ENCODE measurements around the gene WFIKKN1.

DNA sequence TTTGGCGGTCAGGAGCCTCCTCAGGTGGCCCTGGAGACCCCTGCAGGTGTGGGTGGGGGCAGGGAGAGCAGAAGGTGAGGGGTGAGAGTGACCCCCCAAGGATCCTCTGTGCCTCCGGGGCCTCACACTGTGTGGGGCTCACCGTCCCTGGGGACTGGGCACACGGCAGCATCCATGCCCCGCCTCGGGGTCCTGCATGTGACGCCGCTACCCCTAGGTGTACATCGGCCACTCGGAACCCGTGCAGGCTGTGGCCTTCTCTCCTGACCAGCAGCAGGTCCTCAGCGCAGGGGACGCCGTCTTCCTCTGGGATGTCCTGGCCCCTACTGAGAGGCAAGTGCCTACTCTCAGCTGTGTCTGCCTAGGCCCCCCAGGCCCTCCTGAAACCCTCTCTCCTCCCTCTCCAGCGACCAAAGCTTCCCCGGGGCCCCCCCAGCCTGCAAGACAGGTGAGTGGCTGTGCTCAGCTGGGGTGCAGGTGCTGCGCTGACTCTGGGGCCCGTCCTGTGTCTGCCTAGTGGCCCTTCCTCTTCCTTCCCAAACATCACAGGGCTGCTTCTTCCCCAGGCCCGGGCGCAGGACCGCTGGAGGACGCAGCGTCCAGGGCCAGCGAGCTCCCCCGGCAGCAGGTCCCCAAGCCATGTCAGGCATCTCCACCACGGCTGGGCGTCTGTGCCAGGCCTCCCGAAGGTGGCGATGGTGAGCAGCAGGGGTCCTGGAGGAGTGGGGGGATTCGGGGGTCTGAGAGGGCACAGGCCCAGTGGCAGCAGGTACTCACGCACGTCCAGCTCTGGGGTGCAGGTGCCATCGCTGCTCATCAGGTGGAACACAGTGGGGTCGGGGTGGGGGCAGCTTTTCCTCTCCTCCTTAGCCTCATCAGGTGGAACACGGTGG lies 28.1 kb downstream of the WFIKKN1 start:
- TF ChIP-seq CEBPB (IDR thresholded peaks at IDR 0.05; ENCODE audit: low read depth) (no peak), YY1 (IDR thresholded peaks at IDR 0.05; ENCODE audit: extremely low read depth, insufficient replicate concordance, low read depth, low read length) (no peak), EZH2 (IDR thresholded peaks at IDR 0.05) (no peak), EGR1 (IDR thresholded peaks at IDR 0.05; ENCODE audit: low read depth) (no peak), POLR2AphosphoS5 (IDR thresholded peaks at IDR 0.05; ENCODE audit: low read depth, low read length) (no peak), RAD21 (IDR thresholded peaks at IDR 0.05; ENCODE audit: low read depth) (no peak), POLR2A (IDR thresholded peaks at IDR 0.05; ENCODE audit: borderline replicate concordance, extremely low read depth, insufficient read depth, insufficient read length) (no peak), SIN3A (IDR thresholded peaks at IDR 0.05; ENCODE audit: low read depth) (no peak), JUND (IDR thresholded peaks at IDR 0.05) (no peak), EZH2phosphoT487 (IDR thresholded peaks at IDR 0.05; ENCODE audit: borderline replicate concordance) (no peak), FOSL1 (IDR thresholded peaks at IDR 0.05; ENCODE audit: low read depth) (no peak), SP1 (IDR thresholded peaks at IDR 0.05; ENCODE audit: low read depth) (no peak)
- TF ChIP-seq, protein P1, sequence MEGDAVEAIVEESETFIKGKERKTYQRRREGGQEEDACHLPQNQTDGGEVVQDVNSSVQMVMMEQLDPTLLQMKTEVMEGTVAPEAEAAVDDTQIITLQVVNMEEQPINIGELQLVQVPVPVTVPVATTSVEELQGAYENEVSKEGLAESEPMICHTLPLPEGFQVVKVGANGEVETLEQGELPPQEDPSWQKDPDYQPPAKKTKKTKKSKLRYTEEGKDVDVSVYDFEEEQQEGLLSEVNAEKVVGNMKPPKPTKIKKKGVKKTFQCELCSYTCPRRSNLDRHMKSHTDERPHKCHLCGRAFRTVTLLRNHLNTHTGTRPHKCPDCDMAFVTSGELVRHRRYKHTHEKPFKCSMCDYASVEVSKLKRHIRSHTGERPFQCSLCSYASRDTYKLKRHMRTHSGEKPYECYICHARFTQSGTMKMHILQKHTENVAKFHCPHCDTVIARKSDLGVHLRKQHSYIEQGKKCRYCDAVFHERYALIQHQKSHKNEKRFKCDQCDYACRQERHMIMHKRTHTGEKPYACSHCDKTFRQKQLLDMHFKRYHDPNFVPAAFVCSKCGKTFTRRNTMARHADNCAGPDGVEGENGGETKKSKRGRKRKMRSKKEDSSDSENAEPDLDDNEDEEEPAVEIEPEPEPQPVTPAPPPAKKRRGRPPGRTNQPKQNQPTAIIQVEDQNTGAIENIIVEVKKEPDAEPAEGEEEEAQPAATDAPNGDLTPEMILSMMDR (IDR thresholded peaks at IDR 0.05 in 2 of 3, conservative IDR thresholded peaks at IDR 0.05 in 1 of 3; ENCODE audit: borderline replicate concordance in 1 of 3, insufficient read depth in 1 of 3, low read depth in 2 of 3, low read length in 2 of 3), result no peak
- TF ChIP-seq, protein P2, sequence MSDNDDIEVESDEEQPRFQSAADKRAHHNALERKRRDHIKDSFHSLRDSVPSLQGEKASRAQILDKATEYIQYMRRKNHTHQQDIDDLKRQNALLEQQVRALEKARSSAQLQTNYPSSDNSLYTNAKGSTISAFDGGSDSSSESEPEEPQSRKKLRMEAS (IDR thresholded peaks at IDR 0.05), result no peak
